Activated CD8-positive, alpha-beta memory T cell treated with anti-CD3 and anti-CD28 coated beads, Interleukin-2, amount 50 U/mL, for 1 hour (primary cell): ENCODE measurements around the gene TUBGCP5.
"Not testable (repeated sequence)": the region's sequence is repeated elsewhere in the genome, so short reads cannot be mapped to it uniquely, and the experiment has no call there.

ENCODE experiments used
- DNase-seq: peaks from one replicate; pipeline ENCODE4 v3.0.0-alpha.2; 2020; ENCODE audit errors: extremely low read depth

TUBGCP5 gene

DNA sequence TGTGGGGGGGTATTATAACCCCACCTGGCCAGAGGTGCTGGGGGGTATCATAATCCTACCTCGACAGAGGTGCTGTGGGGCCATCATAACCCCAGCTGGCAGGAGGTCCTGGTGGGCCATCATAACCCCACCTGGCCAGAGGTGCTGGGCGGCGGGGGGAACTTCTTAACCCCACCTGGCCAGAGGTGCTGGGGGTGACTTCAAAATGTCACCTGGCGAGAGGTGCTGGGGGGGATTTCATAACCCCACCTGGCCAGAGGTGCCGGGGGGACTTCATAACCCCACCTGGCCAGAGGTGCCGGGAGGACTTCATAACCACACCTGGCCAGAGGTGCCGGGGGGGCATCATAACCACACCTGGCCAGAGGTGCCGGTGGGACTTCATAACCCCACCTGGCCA lies 2.4 kb upstream of the TUBGCP5 start:
- DNase-seq, result not testable (repeated sequence)

DNA sequence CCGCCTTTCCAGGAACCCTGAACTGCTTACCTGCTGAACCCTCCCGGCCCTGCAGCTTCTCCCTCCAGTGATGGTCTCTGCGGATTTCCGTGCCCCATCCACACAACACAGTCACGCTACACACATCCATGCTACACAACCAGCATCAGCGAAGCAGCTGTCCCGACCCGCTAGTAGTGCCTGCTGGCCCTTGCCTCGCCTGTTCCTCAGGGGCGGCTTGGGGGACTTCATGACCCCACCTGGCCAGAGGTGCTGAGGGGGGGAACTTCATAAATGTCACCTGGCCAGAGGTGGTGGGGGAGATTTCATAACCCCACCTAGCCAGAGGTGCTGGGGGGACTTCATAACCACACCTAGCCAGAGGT lies 530 bp upstream of the TUBGCP5 start:
- DNase-seq, result no peak

DNA sequence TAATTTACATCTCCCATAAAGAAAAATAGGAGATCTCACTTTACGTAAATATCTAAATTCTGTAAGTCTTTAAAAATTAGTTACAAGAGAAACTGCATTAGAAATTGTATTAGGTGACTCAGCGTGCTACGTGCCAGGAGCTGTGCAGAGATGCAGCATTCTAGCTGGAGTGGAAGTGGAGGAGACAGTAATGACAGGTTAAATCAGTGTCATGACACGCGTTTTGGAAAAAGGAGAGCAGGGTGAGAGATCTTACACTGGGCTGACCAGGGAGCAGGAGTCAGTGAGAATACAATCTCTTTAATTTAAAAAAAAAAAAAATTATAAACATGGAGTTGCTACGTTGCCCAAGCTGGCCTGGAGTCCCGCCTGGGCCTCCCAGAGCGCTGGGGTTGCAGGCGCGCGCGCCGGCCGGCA lies 635 bp downstream of the TUBGCP5 start:
- no peak for DNase-seq

DNA sequence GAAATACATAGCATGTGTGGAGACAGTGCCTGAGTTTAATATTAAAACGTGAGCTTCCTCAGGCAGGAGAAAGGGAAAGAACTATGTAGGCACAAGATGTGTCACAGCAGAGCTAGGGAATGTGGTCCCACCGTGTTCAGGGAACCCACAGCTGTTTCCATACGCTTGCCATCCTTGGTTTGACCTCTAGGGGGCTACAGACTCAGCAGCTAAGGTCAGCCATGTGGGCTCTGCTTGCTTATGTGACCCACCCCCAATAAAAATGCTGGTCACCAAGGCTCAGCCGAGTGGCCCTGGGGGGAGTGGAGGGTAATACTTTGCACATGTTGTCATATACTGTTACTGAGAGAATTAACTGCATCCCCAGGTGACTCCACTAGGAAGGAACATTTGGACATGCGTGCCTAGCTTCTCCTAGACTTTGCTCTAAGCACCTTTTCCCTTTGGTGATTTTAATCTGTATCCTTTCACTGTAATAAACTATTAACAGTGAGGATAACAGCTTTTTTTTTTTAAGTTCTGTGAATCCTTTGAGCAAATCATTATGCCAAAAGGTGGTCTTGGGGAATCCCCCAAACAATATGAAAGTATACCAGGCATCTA lies 3.3 kb downstream of the TUBGCP5 start:
- no peak for DNase-seq

DNA sequence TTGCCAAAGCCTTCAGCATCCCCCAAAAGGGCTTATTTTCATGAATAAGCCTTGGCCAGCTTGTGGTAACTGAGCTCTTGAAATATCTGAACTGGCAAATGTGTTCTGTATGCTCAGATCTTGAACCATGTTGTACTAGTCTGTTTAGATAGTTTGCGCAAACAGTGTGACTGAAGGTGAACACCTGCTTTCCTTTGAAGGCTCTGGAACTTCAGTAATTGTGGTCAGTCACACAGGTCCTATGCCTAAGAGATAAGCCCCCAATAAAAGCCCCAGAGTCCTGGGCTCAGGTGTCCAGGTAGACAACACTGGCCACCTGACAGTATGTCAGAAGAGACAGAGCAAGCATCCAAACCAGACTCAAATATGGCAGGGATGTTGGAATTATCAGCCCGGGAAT lies 5.4 kb downstream of the TUBGCP5 start:
- no peak for DNase-seq

DNA sequence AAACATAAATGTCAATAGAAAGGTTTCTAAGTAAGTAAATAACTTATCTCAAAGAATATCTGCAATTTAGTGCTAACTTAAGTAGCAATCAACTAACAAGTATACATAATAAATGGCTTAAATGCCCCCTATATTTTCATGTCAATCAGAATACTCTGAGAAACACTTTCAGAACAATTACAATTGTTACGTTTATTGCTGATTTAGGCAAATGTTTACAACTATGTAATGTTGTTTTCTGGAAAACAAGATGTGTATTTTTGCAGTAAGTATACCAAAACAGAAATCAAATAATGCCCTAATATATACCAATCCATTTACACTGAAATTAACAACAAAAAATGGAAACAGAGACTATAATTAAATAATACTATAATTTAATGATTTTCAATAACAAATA lies 13.2 kb downstream of the TUBGCP5 start:
- no peak for DNase-seq

DNA sequence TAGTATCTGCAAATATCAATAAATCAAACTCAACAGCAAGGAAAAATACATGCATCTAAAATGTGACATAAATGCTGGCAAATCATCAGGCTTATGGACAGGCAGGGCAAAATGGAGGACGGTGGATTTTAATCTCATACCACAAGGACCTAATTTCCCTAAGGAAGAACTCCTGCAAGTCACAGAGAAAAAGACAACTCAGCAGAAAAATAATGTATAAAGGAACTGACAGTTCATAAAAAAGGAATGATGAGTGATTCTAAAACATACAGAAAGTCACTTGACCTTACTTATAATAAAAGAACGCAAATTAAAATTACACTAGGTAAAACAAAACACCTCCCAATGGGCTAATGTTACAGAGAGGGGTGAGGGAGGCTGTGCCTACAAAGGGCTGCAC lies 17.2 kb downstream of the TUBGCP5 start:
- no peak for DNase-seq

DNA sequence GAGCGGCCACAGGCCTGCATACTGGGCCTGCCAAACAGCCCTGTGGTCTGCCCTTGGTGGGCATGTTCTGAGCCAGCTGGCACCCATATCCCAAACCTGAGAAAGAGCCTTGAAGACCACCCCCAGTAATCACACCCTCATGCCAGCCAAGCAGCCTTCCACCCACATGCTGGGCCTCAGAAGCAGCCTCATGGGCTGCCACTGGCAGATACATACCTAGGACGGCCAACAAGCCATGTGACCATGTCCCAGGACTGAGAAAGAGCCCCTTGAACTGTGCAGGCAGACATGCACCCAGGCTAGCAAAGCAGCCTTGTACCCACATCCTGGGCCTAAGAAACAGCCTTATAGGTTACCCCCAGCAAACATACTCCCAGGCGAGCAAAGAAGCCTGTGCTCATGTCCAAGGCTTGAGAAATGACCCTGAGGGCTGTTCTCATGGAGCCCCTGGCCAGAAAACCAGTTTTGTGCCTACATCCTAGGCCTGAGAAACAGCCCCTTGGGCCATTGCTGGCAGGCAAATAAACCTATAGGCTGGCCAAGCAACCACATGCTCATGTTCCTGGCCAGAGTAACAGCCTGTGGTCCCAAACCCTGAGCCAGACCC lies 24.9 kb downstream of the TUBGCP5 start:
- no peak for DNase-seq

DNA sequence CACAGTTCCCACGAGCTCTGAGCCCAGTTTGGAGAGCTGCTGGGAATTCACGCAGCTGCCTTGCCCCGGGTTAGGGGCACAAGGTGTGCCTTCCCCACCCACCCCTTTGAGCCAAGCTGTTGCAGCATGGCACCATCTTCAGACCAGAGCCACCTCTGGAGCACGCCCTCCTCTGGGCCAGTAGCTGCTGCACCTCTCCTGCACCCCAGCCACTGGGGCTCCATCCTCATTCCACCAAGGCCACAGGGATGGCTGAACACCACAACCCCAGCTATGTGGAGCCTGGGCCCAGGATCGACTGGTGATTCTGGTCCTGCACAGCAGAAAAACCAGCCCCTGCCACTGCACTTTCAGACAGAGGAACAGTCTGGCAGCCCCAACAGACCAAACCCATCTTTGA lies 25.7 kb downstream of the TUBGCP5 start:
- DNase-seq, result no peak

DNA sequence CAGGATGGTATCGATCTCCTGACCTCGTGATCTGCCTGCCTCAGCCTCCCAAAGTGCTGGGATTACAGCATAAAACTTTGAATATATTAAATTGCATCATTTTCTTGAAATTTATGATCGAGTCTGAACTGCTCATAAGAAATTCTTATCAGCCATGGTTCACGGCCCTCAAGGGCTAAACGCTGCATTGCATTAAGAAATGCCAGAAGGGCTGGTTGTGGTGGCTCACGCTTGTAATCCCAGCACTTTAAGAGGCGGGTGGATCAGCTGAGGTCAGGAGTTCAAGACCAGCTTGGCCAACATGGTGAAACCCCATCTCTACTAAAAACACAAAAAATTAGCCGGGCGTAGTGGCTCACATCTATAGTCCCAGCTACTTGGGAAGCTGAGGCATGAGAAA lies 26.8 kb downstream of the TUBGCP5 start:
- DNase-seq, result not testable (repeated sequence)

DNA sequence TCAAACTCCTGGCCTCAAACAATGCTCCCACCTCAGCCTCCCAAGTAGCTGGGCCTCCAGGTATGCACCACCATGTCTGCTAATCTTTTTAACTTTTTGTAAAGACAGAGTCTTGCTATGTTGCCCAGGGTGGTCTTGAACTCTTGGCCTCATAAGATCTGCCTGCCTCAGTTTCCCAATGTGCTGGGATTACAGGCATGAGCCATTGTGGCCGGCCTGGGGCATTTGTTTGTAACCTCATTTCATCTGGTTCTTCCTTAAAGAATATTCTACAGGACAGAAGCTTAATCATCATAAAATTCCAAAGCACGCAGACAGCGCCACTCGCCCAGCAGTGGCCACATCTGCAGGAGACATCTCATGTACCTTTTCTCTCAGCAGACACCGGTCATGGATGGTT lies 35.6 kb downstream of the TUBGCP5 start:
- DNase-seq, result no peak

DNA sequence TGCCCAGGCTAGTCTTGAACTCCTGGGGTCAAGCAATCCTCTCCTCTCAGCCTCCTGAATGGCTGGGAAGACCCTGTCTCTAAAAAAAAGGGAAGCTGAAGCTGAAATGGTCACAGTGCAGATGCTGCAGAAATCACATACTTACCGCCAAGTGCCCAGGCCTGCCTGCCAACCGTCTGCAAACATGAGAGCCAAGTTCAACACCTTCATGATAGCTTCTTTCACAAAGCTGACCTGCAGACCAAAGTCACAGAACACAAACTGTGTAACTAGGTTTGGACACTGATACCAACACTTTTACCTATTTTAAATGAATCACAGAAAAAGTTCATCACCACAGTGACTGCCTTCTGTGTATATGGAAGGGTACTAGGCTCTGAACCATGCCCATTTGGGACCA lies 36.4 kb downstream of the TUBGCP5 start:
- no peak for DNase-seq

DNA sequence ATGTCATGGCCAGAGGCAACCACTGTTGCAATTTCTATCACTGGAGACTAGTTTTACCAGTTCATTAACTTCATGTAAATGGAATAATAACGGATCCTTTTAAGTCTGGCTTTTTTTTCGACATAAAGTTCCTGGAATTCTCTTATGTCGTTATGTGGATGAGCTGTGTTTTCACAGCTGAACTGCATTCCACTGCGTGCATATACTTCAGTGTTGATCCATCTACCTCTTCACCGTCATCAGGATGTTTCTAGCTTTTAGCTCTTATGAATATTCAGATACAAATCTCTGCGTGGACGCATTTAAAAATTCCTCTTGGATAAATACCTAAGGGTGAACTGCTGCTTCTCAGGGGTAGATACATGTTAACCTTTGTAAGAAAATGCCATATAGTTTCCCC lies 43.6 kb downstream of the TUBGCP5 start:
- no peak for DNase-seq

DNA sequence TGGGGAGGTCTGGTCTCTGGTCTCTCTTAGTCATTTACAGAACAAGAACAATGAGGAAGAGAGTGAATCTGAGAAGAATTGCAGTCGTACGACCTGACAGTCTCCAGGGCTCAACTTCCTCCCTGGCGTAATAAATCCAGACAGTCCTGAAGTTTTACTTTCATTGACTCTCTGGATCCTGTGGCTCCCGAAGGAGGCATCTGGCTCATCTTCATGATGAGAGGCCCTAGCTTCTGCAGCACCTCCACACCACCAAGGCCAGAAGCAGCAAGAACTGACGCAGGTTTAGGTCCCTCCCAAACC lies 47.4 kb downstream of the TUBGCP5 start:
- DNase-seq, result no peak

DNA sequence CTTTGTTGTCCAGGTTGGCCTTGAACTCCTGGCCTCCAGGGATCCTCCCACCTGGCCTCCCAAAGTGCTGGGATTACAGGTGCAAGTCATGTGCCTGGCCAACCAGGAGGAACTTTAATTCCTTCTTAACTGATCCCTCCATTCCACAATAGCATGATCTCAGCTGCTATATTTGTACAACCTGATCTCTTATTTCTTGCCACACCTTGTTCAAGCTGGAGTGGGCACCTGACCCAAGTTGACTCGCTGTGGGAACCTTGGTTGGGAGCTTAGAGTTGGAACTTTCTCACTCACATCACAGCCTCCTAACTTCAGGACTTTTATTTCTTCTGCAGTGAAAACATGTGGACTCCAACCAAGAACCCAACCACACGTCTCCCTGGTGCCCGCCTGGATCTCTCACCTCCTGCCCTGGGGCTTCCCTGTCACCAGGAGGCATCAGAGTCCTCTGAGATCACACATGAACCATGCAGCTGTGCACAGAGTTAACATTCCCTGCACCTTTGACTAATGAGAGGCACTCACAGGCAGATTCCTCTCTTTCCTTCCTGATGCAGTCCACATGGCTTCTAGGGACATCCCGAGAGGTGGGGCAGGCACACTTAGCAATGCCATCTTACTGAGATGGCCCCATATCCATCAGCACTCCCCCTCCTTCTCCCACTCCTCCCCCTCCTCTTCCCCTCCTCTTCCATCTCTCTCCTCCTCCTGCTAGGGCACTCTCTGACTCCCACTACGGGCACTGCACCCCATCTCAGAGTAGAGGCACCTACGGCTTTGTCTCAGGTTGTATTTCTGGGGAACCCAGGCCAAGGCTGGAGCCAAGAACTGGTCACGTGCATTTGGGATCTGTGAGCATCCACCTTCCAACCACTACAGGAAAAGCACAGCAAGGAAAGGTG lies 49.5 kb downstream of the TUBGCP5 start:
- no peak for DNase-seq

DNA sequence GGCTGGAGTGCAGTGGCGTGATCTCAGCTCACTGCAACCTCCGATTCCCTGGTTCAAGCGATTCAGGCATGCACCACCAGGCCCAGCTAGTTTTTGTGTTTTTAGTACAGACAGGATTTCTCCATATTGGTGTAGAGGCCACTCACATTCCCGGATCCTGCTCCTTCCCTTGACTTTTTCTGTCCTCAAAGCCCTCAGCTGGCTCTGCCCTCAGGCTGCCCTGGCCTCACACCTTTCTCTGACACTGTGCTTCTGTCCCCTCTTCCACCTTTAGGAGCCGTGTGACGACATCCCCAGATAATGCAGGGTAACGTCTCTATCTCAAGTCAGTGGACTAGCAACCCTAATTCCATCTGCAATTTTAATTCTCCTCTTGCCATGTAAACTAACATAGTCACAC lies 50.6 kb downstream of the TUBGCP5 start:
- DNase-seq, result no peak

DNA sequence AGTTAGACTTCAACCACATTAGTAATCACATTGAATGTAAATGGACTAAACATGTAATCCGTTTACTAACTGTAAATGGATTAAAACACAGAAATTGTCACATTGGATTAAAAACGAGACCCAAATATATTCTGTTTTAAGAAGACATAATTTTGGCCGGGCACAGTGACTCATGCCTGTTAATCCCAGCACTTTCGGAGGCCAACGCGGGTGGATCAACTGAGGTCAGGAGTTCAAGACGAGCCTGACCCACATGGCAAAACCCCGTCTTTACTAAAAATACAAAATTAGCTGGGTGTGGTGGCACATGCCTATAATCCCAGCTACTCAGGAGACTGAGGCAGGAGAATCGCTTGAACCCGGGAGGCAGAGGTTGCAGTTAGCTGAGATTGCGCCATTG lies 57.4 kb downstream of the TUBGCP5 start:
- not testable (repeated sequence) for DNase-seq

DNA sequence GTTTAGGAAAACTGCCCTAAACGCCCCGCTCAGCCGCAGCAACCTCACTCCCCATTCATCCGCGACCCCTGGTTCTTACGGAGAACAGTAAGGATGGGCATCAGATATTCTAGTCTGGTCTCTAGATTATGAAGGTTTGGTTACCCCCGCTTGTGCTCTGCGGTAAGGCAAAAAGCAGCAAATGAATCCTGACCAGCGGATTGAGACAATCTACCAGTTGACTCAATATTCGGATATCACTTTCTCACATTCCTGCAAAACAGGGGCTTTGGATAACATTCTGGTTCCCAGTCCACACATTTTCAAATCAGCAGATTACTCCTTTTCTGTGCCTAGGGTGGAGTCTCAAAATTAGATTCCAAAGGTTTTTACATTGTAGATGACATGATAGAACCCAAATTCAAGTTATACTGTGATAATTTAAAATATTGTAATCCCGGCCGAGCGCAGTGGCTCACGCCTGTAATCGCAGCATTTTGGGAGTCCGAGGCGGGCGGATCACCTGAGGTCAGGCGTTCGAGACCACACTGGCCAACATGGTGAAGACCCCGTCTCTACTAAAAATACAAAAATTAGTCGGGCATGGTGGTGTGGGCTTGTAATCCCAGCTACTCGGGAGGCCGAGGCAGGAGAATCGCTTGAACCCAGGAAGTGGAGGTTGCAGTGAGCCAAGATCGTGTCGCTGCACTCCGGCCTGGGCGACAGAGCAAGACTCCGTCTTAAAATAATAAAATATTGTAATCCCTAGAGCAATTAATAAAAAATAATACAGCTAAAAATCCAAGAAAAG lies 58.1 kb downstream of the TUBGCP5 start:
- DNase-seq, result no peak

DNA sequence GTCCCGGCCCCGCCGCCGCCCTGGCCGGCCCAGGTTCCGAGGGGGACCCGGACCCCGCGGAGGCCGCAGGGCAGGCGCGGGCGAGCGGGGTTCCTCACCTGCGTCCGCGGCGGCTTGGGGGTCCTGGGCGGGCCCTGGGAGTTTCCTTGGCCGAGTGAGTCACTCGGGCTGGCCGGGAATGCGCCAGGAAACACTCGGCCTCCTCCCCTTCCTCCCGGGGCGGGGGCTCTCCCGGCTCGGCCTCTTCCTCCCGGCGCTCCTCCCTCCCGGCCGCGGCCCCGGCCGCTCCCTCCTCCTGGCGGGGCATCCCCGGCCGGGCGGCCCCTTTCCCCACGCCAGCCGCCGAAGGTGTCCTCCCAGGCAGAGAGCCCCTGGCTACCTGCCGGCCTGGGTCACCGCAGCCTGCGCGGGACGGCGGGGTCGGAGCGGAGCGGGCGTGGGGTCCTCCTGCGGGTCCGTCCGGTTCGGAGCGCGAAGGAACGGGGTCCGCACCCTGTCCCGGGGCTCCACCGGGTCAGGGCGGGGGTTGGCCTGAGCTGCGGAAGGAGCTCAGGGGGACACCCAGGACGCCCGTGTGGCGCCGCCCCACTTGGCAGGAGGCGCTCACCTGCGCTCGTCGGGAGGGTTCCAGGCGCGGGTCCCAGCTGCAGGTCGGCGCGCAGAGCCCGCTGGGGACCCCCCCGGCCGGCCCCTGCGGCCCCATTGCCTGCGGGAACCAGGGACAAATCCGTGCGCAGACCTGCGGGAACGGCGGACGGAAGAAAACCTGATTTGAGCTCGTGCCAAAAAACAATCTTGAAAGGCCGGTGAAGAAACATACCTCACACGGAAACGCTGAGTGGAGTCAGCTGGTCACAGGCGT lies 58.9 kb downstream of the TUBGCP5 start, which contains the start of gene CYFIP1:
Gene CYFIP1, minus strand, starts transcription at position 180 of the 862 bp plus-strand sequence. CDS start 33,083 bp downstream, outside the sequence.
- DNase-seq, result no peak

DNA sequence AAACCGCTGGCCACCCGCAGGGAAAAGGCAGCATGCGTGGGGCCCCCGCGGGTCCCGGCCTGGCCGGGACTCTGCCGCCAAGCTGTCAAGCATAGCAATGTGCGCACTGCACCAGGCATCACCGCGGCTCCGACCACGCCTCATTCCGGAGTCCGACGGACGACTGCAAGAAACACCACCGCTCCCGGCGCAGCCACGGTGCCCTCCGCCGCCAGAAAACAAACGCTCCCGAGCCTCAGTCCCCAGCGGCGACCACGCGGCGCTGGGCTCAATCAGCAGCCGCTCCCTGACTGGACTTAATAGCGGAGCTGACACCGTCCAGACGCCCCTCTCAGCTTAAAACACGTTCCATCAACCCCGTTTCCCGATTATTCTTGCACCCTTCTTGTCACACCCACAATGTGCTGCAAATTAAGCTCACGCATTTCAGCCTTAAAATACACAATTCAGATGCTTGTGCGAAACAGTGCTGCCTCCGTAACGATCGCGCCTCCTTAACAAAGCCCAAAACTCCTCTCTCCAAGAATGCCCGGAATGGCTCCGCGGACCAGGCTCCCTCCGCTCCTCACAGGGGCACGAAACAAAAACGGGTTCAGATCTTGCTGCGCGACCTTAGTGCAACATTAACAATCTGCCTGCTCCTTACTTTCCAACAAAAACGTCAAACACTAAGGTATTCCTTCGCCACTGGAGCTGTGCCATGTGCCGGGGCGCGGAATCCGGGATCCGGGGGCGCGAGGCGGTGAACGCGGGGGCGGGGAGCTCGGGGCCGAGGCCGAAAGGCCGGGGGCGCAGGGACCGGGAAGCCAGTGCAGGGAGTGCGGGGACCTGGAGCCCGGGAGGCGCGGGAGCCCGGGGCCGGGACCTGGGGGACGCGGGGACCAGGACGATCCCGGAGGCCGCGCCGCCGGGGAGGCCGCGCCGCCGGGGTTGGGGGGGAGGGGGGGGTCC lies 59.9 kb downstream of the TUBGCP5 start:
- DNase-seq, result no peak
